GM21390 (cell line): ENCODE data around the gene SNRK.

Source experiments
- ATAC-seq: cut with Tn5 transposase; IDR thresholded peaks from one replicate; pipeline ENCODE4 v1.9.1; 2021; ENCODE audit not compliant: unreplicated experiment

The SNRK gene

DNA sequence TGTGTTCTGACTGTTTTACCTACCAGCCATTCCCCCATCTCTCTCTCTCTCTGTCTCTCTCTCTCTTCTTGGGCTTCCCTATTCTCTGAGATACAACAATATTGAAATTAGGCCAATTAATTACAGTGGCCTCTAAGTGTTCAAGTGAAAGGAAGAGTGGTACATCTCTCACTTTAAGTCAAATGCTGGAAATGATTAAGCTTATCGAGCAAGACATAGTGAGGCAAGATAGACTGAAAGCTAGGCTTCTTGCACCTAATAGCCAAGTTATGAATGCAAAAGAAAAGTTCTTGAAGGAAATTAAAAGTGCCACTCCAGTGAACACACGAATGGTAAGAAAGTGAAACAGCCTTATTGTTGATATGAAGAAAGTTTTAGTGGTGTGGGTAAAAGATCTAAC lies 21.3 kb downstream of the SNRK start:
- no peak for ATAC-seq

GRCh38 chr3:43309372-43310305 lies 23.3 kb downstream of the SNRK start:
- no peak for ATAC-seq

GRCh38 chr3:43316783-43317460 lies 30.6 kb downstream of the SNRK start:
- ATAC-seq: no peak

DNA sequence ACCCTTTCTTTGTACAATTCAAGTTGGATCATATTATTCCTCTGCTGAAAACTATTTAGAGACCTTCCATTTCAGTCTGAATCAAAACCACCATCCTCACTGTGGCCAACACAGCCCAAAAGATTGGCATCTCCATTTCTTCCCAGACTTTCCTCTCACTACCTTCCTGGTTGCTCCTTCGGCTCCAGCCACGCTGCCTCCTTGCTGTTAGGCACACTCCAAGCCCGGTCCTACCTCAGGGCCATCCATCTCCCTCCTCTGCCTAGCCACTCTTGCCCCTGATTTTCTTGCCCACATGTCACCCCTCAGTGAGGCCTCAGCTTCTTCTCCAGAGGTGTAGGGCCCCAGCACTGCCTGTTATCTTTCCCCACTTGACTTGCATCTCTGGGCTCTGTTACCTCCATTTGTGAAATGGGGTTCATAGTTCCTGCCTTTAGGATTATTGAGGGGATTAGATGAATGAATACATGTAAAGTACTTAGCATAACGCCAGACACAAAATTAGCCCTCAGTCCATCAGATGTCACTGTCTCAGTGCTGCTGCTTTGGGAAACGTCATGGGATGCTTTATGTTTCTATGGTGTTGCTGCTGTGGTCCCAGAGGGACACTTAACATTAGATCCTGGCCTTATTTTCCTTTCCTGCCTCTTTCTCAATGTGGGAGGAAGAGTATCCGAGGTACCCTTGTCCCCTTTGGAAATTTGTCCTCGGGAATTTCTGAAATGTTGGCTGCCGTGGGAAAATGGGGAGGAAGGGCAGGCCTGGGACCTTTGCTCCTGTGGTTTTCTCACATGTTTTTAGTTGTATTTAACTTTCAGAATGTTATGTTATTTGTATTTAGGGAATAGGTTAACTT lies 31.3 kb downstream of the SNRK start:
- ATAC-seq: no peak

GRCh38 chr3:43319376-43319775 lies 33.0 kb downstream of the SNRK start:
- no peak for ATAC-seq

GRCh38 chr3:43319794-43320193 lies 33.5 kb downstream of the SNRK start:
- no peak for ATAC-seq

- no peak for ATAC-seq
These were observed 33.9 kb downstream of the SNRK start for GRCh38 chr3:43320288-43320687.

- no peak for ATAC-seq
These were observed 37.2 kb downstream of the SNRK start for GRCh38 chr3:43323541-43323940.

GRCh38 chr3:43326891-43327581 lies 40.7 kb downstream of the SNRK start:
- no peak for ATAC-seq

DNA sequence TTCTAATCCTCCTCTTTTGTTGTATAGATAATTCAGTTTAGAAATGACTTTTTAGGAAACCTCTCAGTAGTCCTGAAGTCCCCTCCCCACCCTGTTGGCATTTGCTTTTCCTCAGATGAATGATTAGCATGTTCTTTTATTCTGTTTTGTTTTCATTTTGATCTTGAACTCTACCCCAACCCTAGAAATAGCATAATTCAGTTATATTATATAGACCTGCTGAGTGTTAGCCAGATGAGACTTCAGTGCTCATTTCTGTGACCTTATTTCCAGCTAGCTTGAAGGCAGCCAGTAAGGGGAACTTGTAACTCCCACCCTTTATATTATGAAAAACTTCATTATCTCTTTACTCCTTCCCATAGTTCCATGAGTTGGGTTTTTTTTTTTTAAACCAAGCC lies 41.2 kb downstream of the SNRK start:
- no peak for ATAC-seq

DNA sequence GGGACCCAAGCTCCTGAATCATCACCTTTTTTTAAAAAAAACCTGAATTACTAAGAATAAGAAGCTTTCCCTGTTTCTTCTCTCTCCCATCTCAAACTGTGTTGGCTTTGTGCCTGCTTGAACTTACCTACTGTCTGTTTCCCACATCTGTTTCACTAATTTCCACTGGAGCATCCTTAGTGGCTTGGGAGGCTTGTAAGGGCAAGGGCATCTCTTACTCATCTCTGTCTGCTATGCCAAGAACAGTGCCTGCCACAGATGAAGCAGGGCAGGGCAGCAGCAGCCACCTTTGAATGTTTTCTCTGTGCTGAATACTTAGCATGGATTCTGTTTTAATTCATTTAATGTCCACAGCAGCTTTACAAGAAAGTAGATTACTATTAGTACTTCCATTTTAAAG lies 42.3 kb downstream of the SNRK start:
- no peak for ATAC-seq

- ATAC-seq: no peak
These were observed 44.6 kb downstream of the SNRK start for GRCh38 chr3:43330981-43331380.

DNA sequence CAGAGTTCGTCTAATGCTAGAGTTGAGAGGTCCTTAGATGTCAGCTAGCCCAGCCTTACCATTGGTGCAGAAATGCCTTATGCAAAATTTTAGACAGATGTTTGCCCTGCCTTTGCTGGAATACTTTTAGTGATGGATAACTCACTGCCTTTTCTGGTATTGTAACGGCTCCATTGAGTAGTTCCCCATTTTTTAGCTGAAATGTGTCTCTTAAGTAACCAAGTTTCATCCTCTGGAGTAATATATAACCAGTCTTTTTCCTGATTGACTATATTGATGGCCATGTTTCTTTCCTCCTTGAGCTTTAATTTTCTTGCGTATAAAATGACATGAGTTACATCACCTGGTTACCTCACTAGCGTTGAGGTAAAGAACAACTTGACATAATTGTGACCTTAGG lies 45.0 kb downstream of the SNRK start:
- ATAC-seq: no peak

GRCh38 chr3:43334976-43335375 lies 48.6 kb downstream of the SNRK start:
- no peak for ATAC-seq

DNA sequence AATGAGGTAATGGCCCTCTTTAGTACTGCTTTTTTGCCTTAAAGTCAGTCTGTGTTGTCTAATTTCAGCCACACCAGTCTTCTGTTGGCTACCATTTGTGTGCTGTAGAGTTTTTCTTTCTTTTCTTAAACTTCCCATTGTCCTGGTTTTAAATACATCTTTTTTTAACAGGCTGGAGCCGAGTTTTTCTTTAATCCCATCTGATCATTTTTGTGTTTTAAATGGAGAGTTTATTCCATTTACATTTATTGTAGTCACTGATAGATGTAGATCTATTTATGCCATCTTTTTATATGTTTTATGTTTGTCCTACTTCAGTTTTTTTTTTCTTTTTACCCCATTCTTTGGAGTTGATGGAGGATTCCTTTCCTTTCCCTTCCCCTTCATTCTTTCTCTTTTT lies 49.5 kb downstream of the SNRK start:
- no peak for ATAC-seq

DNA sequence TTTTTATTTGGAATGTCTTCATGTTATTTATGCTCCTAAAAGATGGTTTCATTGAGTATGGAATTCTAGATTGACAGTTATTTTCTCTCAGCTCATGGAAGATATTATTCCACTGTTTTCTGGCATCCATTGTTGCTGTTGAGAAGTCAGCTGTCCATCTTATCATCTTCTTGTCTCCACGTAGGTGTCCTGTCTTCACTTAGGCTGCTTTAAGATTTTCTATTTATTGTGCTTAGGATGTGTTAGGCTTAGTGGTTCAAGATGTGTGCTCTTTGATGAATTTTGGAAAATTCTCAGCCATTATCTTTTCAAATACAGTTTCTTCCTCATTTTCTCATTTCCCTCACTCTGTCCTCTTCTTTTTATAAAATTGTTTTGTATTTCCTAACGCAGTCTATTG lies 52.0 kb downstream of the SNRK start:
- no peak for ATAC-seq

DNA sequence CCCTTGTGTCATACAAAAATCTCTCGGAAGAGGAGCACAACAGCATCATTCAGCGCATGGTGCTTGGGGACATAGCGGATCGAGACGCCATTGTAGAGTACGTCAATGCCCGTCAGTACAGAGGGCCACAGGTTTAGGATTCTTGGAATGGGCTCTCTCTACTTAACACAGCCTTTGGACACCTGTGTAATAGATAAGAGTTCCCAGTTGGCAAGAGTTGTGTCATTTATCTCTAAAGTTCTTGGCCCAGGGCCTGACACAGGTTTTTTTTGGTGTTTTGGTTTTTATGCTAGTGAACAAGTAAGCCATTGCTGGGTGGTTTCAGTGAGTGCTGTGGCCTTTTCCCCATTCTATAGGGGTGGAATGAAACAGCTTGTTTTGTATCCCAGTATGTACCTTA lies 54.1 kb downstream of the SNRK start:
- ATAC-seq: no peak

DNA sequence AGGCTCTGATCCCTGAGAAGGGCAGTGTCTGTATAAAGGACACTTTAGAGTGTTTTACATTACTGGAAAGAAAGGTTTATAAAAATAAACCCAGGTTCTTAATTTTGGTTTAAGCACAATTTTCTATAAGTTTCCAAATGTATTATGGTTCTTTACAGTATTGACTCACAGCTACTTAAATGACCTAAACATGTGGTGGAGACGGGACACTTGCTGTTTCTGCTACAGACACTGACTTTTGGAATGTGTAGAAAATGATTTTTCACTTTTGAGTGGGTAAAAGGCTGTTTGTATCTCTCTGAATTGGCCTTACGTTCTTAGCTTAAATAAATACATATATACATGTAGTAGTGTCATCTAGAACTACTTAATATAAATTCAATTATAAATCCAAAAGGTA lies 55.4 kb downstream of the SNRK start:
- no peak for ATAC-seq

DNA sequence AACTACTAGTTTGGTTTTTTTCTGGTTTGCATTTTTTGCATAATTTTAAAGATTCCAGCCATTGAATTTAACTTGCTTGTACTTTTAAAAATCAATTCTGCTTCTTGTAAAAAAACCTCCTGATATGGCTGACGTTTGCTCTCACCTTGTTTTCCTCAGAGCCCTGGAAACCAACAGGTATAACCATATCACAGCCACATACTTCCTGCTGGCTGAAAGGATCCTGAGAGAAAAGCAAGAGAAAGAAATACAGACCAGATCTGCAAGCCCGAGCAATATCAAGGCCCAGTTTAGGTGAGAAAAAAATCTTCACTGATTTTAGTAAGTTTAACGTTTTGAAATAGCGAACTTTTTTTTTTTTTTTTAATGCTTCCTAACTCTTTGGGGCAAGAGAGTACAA lies 56.8 kb downstream of the SNRK start:
- no peak for ATAC-seq

DNA sequence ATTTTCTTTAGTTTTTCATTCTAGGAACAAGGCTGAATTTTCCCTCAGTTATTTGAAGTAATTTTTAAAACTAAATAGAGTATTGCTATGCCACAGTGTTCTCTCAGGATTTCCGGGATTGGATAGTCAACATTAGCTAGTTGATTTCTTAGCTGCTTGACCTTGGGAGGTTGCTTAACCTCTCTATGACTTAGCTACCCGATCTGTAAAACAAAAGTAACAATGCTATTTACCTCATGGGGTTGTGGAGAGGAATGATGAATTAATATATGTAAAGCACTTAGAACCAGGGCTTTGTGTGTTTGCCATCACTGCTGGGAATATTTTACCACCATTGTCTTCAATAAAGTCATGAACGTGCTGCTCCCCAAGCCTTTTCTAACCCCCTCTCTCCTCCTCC lies 57.5 kb downstream of the SNRK start:
- ATAC-seq: no peak

GRCh38 chr3:43344520-43344919 lies 58.2 kb downstream of the SNRK start:
- ATAC-seq: no peak
